HFF-Myc (cell line): Measurements from ENCODE around the gene CATSPER3.

ENCODE experiments used
- DNase-seq: peaks from one replicate; pipeline ENCODE4 v3.0.0-alpha.2; 2011; ENCODE audit warnings: low read depth; ENCODE audit errors: extremely low read depth
- H3K4me3 ChIP-seq: replicated peaks from 2 replicates; pipeline ENCODE4 v1.5.1; 2011; ENCODE audit warnings: low read depth, mild to moderate bottlenecking, control low read depth, low read length
- CTCF ChIP-seq: IDR thresholded peaks from 2 replicates; pipeline ENCODE4 v1.5.1; 2012; ENCODE audit warnings: mild to moderate bottlenecking, low read depth, low read length, control low read depth; ENCODE audit errors: missing control alignments

Gene CATSPER3

GRCh38 chr5:135024956-135025729 lies 57.4 kb downstream of the CATSPER3 start:
- DNase-seq: no peak
- TF ChIP-seq CTCF: no peak

GRCh38 chr5:135025730-135026644 lies 58.3 kb downstream of the CATSPER3 start:
- no peak for DNase-seq
- TF ChIP-seq CTCF: no peak
- H3K4me3 ChIP-seq: no peak overlapping the region

More at GRCh38 chr5:135024956-135025729, 57.4 kb downstream of the CATSPER3 start:
- H3K4me3 ChIP-seq: no peak overlapping the region

- DNase-seq: no peak
- no peak for TF ChIP-seq CTCF
- no peak overlapping the region for H3K4me3 ChIP-seq
Measured at GRCh38 chr5:135026645-135027265, 59.0 kb downstream of the CATSPER3 start.

- TF ChIP-seq CTCF: no peak
- no peak for DNase-seq
- H3K4me3 ChIP-seq: no peak overlapping the region
Measured at GRCh38 chr5:135027266-135027696, 59.6 kb downstream of the CATSPER3 start.

- no peak for DNase-seq
- H3K4me3 ChIP-seq: no peak overlapping the region
- TF ChIP-seq CTCF: no peak
Measured at GRCh38 chr5:135027697-135028615, 60.2 kb downstream of the CATSPER3 start.
